ENCODE measurements around the gene AKIRIN2. TPM values are rescaled to one million over a fixed set of nuclear protein-coding genes. Genes with fewer than 3 reads are reported as not detected.
A peak's percentile ranks its signal among the peaks of the same experiment; 100 is the strongest.

The AKIRIN2 gene
- total and polyA plus RNA-seq, 2 of the 13 experiments (the other 11 are each of a cell fraction or from before 2014, with no cell fraction given), result 15.6 to 23.4 TPM

- TF ChIP-seq NCOR1 (IDR thresholded peaks at IDR 0.05; ENCODE audit: borderline replicate concordance, low read length) (no peak), TP53 (CRISPR knock-in tag; conservative IDR thresholded peaks at IDR 0.05) (no peak), MXI1 (IDR thresholded peaks at IDR 0.05; ENCODE audit: borderline replicate concordance, low read depth, low read length) (peak; percentile 94), KLF16 (CRISPR knock-in tag; IDR thresholded peaks at IDR 0.05) (no peak), ARNTL (CRISPR knock-in tag; IDR thresholded peaks at IDR 0.05) (no peak), RELA (CRISPR knock-in tag; IDR thresholded peaks at IDR 0.05) (no peak), ZNF816 (CRISPR knock-in tag; IDR thresholded peaks at IDR 0.05; ENCODE audit: borderline replicate concordance) (no peak; the same call in 1 of the 2 replicates), ZNF747 (CRISPR knock-in tag; IDR thresholded peaks at IDR 0.05; ENCODE audit: borderline replicate concordance) (no peak), SIX1 (CRISPR knock-in tag; IDR thresholded peaks at IDR 0.05; ENCODE audit: borderline replicate concordance) (no peak), NR2F6 (IDR thresholded peaks at IDR 0.05) (peak; percentile 51), NR2F6 (CRISPR knock-in tag; IDR thresholded peaks at IDR 0.05) (peak; percentile 47; the same call in 1 of the 2 replicates), REXO4 (CRISPR knock-in tag; IDR thresholded peaks at IDR 0.05; ENCODE audit: borderline replicate concordance) (no peak), ZNF362 (CRISPR knock-in tag; IDR thresholded peaks at IDR 0.05; ENCODE audit: borderline replicate concordance) (no peak), KLF11 (CRISPR knock-in tag; IDR thresholded peaks at IDR 0.05) (no peak), THYN1 (CRISPR knock-in tag; IDR thresholded peaks at IDR 0.05; ENCODE audit: borderline replicate concordance, low read depth) (no peak), ZNF597 (CRISPR knock-in tag; IDR thresholded peaks at IDR 0.05) (no peak), RXRB (CRISPR knock-in tag; IDR thresholded peaks at IDR 0.05; ENCODE audit: borderline replicate concordance) (peak; percentile 38; the same call in 1 of the 2 replicates), ZNF260 (CRISPR knock-in tag; IDR thresholded peaks at IDR 0.05; ENCODE audit: borderline replicate concordance, low read depth) (no peak), ZNF7 (CRISPR knock-in tag; IDR thresholded peaks at IDR 0.05) (no peak), PPARG (CRISPR knock-in tag; conservative IDR thresholded peaks at IDR 0.05) (no peak), PBX2 (CRISPR knock-in tag; IDR thresholded peaks at IDR 0.05) (no peak), HOXA9 (CRISPR knock-in tag; IDR thresholded peaks at IDR 0.05; ENCODE audit: borderline replicate concordance) (no peak), KLF9 (CRISPR knock-in tag; IDR thresholded peaks at IDR 0.05; ENCODE audit: low read depth) (no peak), KDM2A (CRISPR knock-in tag; IDR thresholded peaks at IDR 0.05; ENCODE audit: borderline replicate concordance, low read depth) (0 out of 2 replicates have a peak, but pooled peaks have one; percentile 46), ZNF674 (CRISPR knock-in tag; IDR thresholded peaks at IDR 0.05; ENCODE audit: low read depth) (no peak), TCF7L2 (IDR thresholded peaks at IDR 0.05; ENCODE audit: low read depth, low read length) (no peak), ZNF570 (CRISPR knock-in tag; IDR thresholded peaks at IDR 0.05; ENCODE audit: borderline replicate concordance) (no peak), KMT2A (CRISPR knock-in tag; IDR thresholded peaks at IDR 0.05) (0 out of 2 replicates have a peak, but pooled peaks have one; percentile 26), BCL6 (CRISPR knock-in tag; IDR thresholded peaks at IDR 0.05) (0 out of 2 replicates have a peak, but pooled peaks have one; percentile 23)
These were observed 21.4 kb upstream of the AKIRIN2 start (continued) for GRCh38 chr6:87723170-87724078.
